Endodermal cell (in vitro differentiated cells): ENCODE results near the gene NAE1. TPM values are rescaled to one million over a fixed set of nuclear protein-coding genes. Genes with fewer than 3 reads are reported as not detected.

ENCODE experiments used
- DNase-seq: peaks from one replicate; pipeline ENCODE4 v3.0.0-alpha.2; 2017
- H3K27ac ChIP-seq: 2 replicates; pipeline ENCODE4 v1.5.1; 2013; ENCODE audit warnings: mild to moderate bottlenecking, low read depth, low read length, moderate library complexity
- H3K27me3 ChIP-seq: 2 replicates; pipeline ENCODE4 v1.6.1; 2013; ENCODE audit warnings: mild to moderate bottlenecking, low read length, moderate library complexity; ENCODE audit not compliant: insufficient read depth, control insufficient read depth, poor library complexity, severe bottlenecking
- H3K36me3 ChIP-seq: 2 replicates; pipeline ENCODE4 v1.7.0; 2013; ENCODE audit warnings: mild to moderate bottlenecking, low read length, moderate library complexity; ENCODE audit not compliant: control insufficient read depth, insufficient read depth
- H3K4me1 ChIP-seq: one replicate; pipeline ENCODE4 v1.7.0; 2013; ENCODE audit warnings: low read length; ENCODE audit not compliant: control insufficient read depth, insufficient read depth
- H3K4me3 ChIP-seq: 2 replicates; pipeline ENCODE4 v1.5.1; 2013; ENCODE audit warnings: mild to moderate bottlenecking, low read length, moderate library complexity
- H3K9ac ChIP-seq: 2 replicates; pipeline ENCODE4 v1.6.1; 2013; ENCODE audit warnings: mild to moderate bottlenecking, low read length, moderate library complexity; ENCODE audit not compliant: poor library complexity, severe bottlenecking; ENCODE audit errors: extremely low read depth
- H3K9me3 ChIP-seq: 2 replicates; pipeline ENCODE4 v1.6.1; 2013; ENCODE audit warnings: mild to moderate bottlenecking, low read length, moderate library complexity; ENCODE audit not compliant: control insufficient read depth
- H3K27ac Mint-ChIP-seq: 2 replicates; pipeline ENCODE4 v1.8.0; 2020; ENCODE audit warnings: mixed read lengths
- H3K27me3 Mint-ChIP-seq: 2 replicates; pipeline ENCODE4 v1.8.0; 2021; ENCODE audit warnings: mild to moderate bottlenecking, mixed read lengths; ENCODE audit not compliant: insufficient read depth
- H3K36me3 Mint-ChIP-seq: 2 replicates; pipeline ENCODE4 v1.8.0; 2020; ENCODE audit warnings: low read depth, mixed read lengths
- H3K4me1 Mint-ChIP-seq: 2 replicates; pipeline ENCODE4 v1.8.0; 2020; ENCODE audit warnings: mixed read lengths
- H3K4me3 Mint-ChIP-seq: 2 replicates; pipeline ENCODE4 v1.8.0; 2020; ENCODE audit warnings: mild to moderate bottlenecking, moderate library complexity, mixed read lengths
- H3K9me3 Mint-ChIP-seq: 2 replicates; pipeline ENCODE4 v1.8.0; 2020; ENCODE audit warnings: mild to moderate bottlenecking, mixed read lengths
- CTCF ChIP-seq: fragments of 200-600 bp; sonication (generic); conservative IDR thresholded peaks from 2 replicates; pipeline ENCODE4 v1.5.0; 2021; ENCODE audit warnings: antibody characterized with exemption, mild to moderate bottlenecking
- WGBS, 2 experiments: methylation state at CpG; one replicate each; pipeline versions ENCODE4 v1.1.5 to v1.1.7; 2013; ENCODE audit warnings: missing lambda C conversion rate in 2 of 2, mixed read lengths in 1 of 2; ENCODE audit not compliant: insufficient coverage in 1 of 2, insufficient read length in 1 of 2; 5-methylcytosine and 5-hydroxymethylcytosine counted together
- total RNA-seq, 2 donors: library from RNA; stranded (reverse); fragmentation: NEBNext Ultra II Directional in 1 of 2; extraction: Animal tissue kit (Norgen Biotek cat#: 25700) in 1 of 2; gene quantifications; 2 replicates in 1 of 2; 3 replicates in 1 of 2; pipeline ENCODE4 v1.2.1, GENCODE V29; 2021

Gene NAE1
- total RNA-seq, 2 donors from 2014 or later = 129 to 166 TPM

- H3K36me3 Mint-ChIP-seq = no peaks in the 10 kb centered on the region
- H3K4me1 ChIP-seq = no peaks in the 10 kb centered on the region
- DNase-seq = no peak
- H3K9me3 Mint-ChIP-seq = no peaks in the 10 kb centered on the region
- H3K27me3 Mint-ChIP-seq = no peaks in the 10 kb centered on the region
- peaks cover 4% of the 10 kb centered on the region for H3K4me1 Mint-ChIP-seq
- no peak overlapping the region for H3K27ac ChIP-seq
- no peak overlapping the region for H3K4me3 ChIP-seq
- no peak overlapping the region for H3K9ac ChIP-seq
- TF ChIP-seq CTCF = no peak
- no peaks in the 10 kb centered on the region for H3K36me3 ChIP-seq
- H3K27ac Mint-ChIP-seq = no peak overlapping the region
- no peaks in the 10 kb centered on the region for H3K27me3 ChIP-seq
- H3K4me3 Mint-ChIP-seq = no peak overlapping the region
- H3K9me3 ChIP-seq = no peaks in the 10 kb centered on the region
Measured at GRCh38 chr16:66776457-66776856, 54.3 kb downstream of the NAE1 start.

GRCh38 chr16:66774981-66775380, 55.8 kb downstream of the NAE1 start:
- no peak for TF ChIP-seq CTCF
- H3K9ac ChIP-seq = no peak overlapping the region
- WGBS, 2 experiments = 92 to 100% methylated on average over 1 to 2 of the region's 2 CpGs
- no peaks in the 10 kb centered on the region for H3K9me3 Mint-ChIP-seq
- no peaks in the 10 kb centered on the region for H3K27me3 ChIP-seq
- H3K4me3 ChIP-seq = no peak overlapping the region
- no peak for DNase-seq
- no peaks in the 10 kb centered on the region for H3K36me3 ChIP-seq
- no peaks in the 10 kb centered on the region for H3K27me3 Mint-ChIP-seq
- no peak overlapping the region for H3K27ac Mint-ChIP-seq
- no peaks in the 10 kb centered on the region for H3K4me1 ChIP-seq
- no peaks in the 10 kb centered on the region for H3K9me3 ChIP-seq
- H3K4me3 Mint-ChIP-seq = no peak overlapping the region
- no peak overlapping the region for H3K27ac ChIP-seq
- H3K4me1 Mint-ChIP-seq = peaks cover 4% of the 10 kb centered on the region
- H3K36me3 Mint-ChIP-seq = no peaks in the 10 kb centered on the region

- Mint-ChIP-seq H3K36me3 (no peaks in the 10 kb centered on the region), H3K4me3 (no peak overlapping the region), H3K27ac (no peak overlapping the region), H3K4me1 (no peaks in the 10 kb centered on the region), H3K9me3 (no peaks in the 10 kb centered on the region), H3K27me3 (peaks cover 10% of the 10 kb centered on the region)
- DNase-seq = no peak
- peak; percentile 66 for TF ChIP-seq CTCF
- no peak overlapping the region for H3K9ac ChIP-seq
- H3K27me3 ChIP-seq = peaks cover 5% of the 10 kb centered on the region
- no peak overlapping the region for H3K4me3 ChIP-seq
- H3K36me3 ChIP-seq = no peaks in the 10 kb centered on the region
- H3K9me3 ChIP-seq = no peaks in the 10 kb centered on the region
- H3K4me1 ChIP-seq = no peaks in the 10 kb centered on the region
- H3K27ac ChIP-seq = no peak overlapping the region
Measured at GRCh38 chr16:66758086-66758485, 72.7 kb downstream of the NAE1 start.
